ENCODE measurements around the gene CRIP2.

- TF ChIP-seq CTCF (IDR thresholded peaks at IDR 0.05; ENCODE audit: borderline replicate concordance, extremely low read depth, low read length, poor library complexity, severe bottlenecking) (no peak), EZH2 (IDR thresholded peaks at IDR 0.05; ENCODE audit: borderline replicate concordance, low read depth, low read length, severe bottlenecking) (no peak)
Observed at GRCh38 chr14:105505101-105505500, 30.5 kb downstream of the CRIP2 start.
